ENCODE data around the gene FSTL4. TPM values are rescaled to one million over a fixed set of nuclear protein-coding genes. Genes with fewer than 3 reads are reported as not detected.
A peak's percentile ranks its signal among the peaks of the same experiment; 100 is the strongest.

Gene FSTL4
- total RNA-seq, 1 experiment from 2014 or later, result not detected

GRCh38 chr5:133496631-133497030 is 115.7 kb downstream of the FSTL4 start:
- Mint-ChIP-seq H3K9me3 (ENCODE audit: low read depth, unreplicated experiment) (no peaks in the 10 kb centered on the region), H3K27ac (ENCODE audit: unreplicated experiment) (no peak overlapping the region), H3K4me1 (ENCODE audit: low read depth, unreplicated experiment) (no peaks in the 10 kb centered on the region), H3K36me3 (ENCODE audit: insufficient read depth, unreplicated experiment) (no peaks in the 10 kb centered on the region), H3K4me3 (ENCODE audit: low read depth, unreplicated experiment) (no peak overlapping the region), H3K27me3 (ENCODE audit: unreplicated experiment) (peaks cover 95% of the 10 kb centered on the region)
- CTCF ChIA-PET, result no interaction called here
- no peak for TF ChIP-seq CTCF (IDR thresholded peaks at IDR 0.05; ENCODE audit: unreplicated experiment)
- DNase-seq, result no peak
- no TSS peak for BruUV-seq (replicated peaks)
- intact Hi-C loops (cut with micrococcal nuclease; ENCODE audit: unreplicated experiment), result no loop called here

- Mint-ChIP-seq H3K27ac (ENCODE audit: unreplicated experiment) (no peak overlapping the region), H3K4me3 (ENCODE audit: low read depth, unreplicated experiment) (no peak overlapping the region), H3K4me1 (ENCODE audit: low read depth, unreplicated experiment) (no peaks in the 10 kb centered on the region), H3K36me3 (ENCODE audit: insufficient read depth, unreplicated experiment) (no peaks in the 10 kb centered on the region), H3K9me3 (ENCODE audit: low read depth, unreplicated experiment) (no peaks in the 10 kb centered on the region), H3K27me3 (ENCODE audit: unreplicated experiment) (peaks cover 78% of the 10 kb centered on the region)
- CTCF ChIA-PET, result no interaction called here
- no TSS peak for BruUV-seq (replicated peaks)
- no peak for DNase-seq
- no peak for TF ChIP-seq CTCF (IDR thresholded peaks at IDR 0.05; ENCODE audit: unreplicated experiment)
- intact Hi-C loops (cut with micrococcal nuclease; ENCODE audit: unreplicated experiment), result loop anchor here (5.0 kb wide), 1 partner anchor 447 kb away; no protein-coding TSS in a partner anchor
These were observed 117.5 kb downstream of the FSTL4 start for GRCh38 chr5:133494923-133495246.

GRCh38 chr5:133494232-133494922 is 118.0 kb downstream of the FSTL4 start:
- intact Hi-C loops (cut with micrococcal nuclease; ENCODE audit: unreplicated experiment), result loop anchor here (5.0 kb wide), 1 partner anchor 448 kb away; no protein-coding TSS in a partner anchor
- TF ChIP-seq CTCF (IDR thresholded peaks at IDR 0.05; ENCODE audit: unreplicated experiment), result no peak
- Mint-ChIP-seq H3K27me3 (ENCODE audit: unreplicated experiment) (peaks cover 73% of the 10 kb centered on the region), H3K4me1 (ENCODE audit: low read depth, unreplicated experiment) (no peaks in the 10 kb centered on the region), H3K36me3 (ENCODE audit: insufficient read depth, unreplicated experiment) (no peaks in the 10 kb centered on the region), H3K27ac (ENCODE audit: unreplicated experiment) (no peak overlapping the region), H3K9me3 (ENCODE audit: low read depth, unreplicated experiment) (no peaks in the 10 kb centered on the region), H3K4me3 (ENCODE audit: low read depth, unreplicated experiment) (no peak overlapping the region)
- BruUV-seq (replicated peaks), result no TSS peak
- CTCF ChIA-PET, result no interaction called here
- no peak for DNase-seq

- CTCF ChIA-PET, result interaction anchor here (0.7 to 1.0 kb wide), 4 partner anchors 18 to 693 kb away, joined by 3 to 5 read pairs (median 4); no protein-coding TSS in a partner anchor
- Mint-ChIP-seq H3K9me3 (ENCODE audit: low read depth, unreplicated experiment) (no peaks in the 10 kb centered on the region), H3K27ac (ENCODE audit: unreplicated experiment) (no peak overlapping the region), H3K4me1 (ENCODE audit: low read depth, unreplicated experiment) (no peaks in the 10 kb centered on the region), H3K27me3 (ENCODE audit: unreplicated experiment) (peaks cover 67% of the 10 kb centered on the region), H3K36me3 (ENCODE audit: insufficient read depth, unreplicated experiment) (no peaks in the 10 kb centered on the region), H3K4me3 (ENCODE audit: low read depth, unreplicated experiment) (no peak overlapping the region)
- no TSS peak for BruUV-seq (replicated peaks)
- intact Hi-C loops (cut with micrococcal nuclease; ENCODE audit: unreplicated experiment), result loop anchor here (5.0 kb wide), 1 partner anchor 453 kb away; no protein-coding TSS in a partner anchor
- TF ChIP-seq CTCF (IDR thresholded peaks at IDR 0.05; ENCODE audit: unreplicated experiment), result no peak
- peak; percentile 32 for DNase-seq
These were observed 122.7 kb downstream of the FSTL4 start for GRCh38 chr5:133489632-133490031.
